HG02970 (cell line): ENCODE data around the gene TNNC1.

ENCODE experiments used
- ATAC-seq: cut with Tn5 transposase; IDR thresholded peaks from one replicate; pipeline ENCODE4 v1.9.1; 2021; ENCODE audit warnings: mild to moderate bottlenecking, moderate library complexity, moderate number of reproducible peaks; ENCODE audit not compliant: unreplicated experiment, low FRiP score

TNNC1 gene

DNA sequence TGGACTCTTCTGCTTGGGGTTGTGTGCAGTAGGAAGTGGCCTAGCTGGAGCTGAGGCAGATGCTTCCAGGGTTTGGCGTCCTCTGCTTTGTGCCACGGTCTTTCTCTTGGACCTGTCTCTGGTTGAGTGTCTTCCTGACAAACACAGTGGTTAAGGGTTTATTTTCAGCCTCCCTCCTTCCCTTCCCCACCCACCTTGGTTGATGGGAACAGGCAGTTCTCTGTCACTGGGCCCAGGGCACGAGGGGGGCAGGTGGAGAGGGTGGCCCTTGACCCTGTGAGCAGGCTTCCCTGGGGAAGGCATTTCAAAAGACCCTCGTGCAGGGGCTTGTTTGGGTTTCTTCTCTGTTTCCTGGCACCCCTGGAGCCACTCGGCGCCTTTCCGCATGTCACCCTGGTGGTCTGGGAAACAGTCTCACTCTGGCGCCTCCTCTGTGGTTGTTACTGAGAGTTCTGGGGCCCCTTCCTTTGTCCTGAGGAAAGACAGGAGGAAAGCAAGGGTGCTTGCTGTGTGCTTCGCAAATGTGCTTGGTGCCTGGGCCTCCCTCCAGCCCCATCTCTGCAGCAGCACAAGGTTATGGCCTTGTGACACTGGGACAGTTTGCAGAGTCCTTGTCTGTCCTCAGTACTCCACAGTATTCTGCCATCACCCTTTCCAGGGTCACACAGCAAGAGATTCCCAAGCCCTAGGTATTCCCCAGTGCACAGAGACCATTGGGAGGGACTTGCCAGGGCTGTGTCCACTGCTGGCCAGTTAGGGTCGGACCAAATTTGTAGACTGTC is 31.0 kb upstream of the TNNC1 start:
- ATAC-seq: no peak

DNA sequence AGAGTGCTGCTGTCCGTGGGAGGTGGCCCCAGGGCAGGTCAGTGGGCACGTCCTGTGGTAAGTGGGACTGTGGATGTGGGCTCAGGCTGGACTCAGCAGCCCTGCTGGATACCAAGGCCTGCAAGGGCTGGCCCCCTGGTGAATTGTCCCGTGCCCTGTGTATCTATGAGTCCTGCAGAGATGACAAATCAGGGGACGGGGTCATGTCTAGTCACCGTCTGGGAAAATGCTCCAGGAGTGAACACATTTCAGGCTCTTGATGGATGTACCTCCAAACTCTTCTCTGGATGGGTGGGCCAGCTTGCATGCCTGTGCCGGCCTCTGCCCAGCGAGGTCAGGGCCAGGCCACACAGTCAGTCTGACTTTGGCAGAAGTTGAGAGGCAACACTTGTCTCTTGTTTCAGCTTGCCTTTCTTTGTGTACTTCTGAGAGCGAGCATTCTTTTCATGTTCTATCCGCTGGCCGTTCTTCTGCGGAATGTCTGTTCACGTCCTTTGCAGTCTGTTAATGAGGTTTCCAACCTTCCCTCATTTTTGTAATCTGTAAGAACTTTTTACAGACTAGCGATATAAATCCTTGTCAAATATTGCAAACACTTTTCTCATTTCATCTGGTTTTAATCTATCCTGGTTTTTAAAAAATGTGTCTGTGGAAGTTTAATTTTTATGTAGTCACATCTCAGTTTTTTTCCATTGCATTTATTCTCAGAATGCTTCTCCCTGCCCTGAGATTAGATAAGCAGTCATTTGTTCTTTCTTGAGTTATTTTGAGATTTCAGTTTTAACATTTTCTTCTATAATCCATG is 29.9 kb upstream of the TNNC1 start:
- no peak for ATAC-seq

DNA sequence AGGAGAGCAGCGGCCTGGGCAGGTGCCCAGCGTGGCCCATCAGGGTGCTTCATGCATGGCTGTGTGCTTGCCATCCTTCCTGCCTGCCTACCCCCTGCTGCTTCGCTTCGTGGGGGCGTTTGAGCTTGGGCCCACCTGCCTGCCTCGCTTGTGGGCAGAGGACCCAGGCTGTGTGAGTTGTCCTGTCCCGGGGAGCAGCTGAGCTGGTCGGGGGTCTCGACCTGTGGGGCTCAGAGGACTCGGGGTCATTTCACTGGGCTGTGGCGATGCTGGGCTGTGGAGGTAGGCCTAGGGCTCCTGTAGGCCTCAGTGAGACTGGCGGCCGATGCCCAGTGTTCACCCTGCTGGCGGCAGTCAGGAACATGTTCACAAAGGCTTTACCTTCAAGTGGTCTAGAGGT is 29.2 kb upstream of the TNNC1 start:
- ATAC-seq: no peak

DNA sequence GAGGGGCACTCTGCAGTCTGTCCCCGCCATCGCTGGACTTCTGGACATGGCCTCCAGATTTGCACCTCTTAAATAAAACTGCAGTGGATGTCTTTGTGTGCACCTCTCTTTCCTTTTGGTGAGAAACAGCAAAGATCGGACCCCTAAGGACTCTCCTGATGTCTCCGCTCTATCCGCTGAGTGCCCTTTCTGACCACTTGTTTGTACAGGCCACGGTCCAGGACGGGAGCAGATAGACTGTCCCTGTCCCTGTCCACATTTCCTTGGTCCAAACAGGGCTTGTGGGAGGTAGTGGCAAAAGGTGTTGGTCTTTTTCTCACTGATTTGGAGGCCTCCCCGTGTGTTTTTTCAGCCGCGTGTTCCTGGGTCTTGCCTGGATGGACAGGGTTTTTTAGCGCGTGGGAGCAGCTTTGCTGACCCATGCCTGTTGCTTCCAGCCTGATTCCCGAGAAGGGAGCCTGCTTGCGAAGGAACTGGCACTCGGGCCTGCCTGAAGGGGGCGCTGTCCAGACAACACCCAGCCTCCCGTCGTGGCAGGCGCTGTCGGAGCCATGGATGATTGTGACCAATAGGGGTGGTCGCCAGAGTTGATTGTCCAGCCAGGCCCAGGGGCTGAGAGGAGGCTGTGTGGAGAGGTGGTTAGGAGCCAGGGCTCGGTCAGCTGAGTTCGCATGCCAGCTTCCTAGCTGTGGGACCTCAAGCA is 28.1 kb upstream of the TNNC1 start:
- no peak for ATAC-seq

DNA sequence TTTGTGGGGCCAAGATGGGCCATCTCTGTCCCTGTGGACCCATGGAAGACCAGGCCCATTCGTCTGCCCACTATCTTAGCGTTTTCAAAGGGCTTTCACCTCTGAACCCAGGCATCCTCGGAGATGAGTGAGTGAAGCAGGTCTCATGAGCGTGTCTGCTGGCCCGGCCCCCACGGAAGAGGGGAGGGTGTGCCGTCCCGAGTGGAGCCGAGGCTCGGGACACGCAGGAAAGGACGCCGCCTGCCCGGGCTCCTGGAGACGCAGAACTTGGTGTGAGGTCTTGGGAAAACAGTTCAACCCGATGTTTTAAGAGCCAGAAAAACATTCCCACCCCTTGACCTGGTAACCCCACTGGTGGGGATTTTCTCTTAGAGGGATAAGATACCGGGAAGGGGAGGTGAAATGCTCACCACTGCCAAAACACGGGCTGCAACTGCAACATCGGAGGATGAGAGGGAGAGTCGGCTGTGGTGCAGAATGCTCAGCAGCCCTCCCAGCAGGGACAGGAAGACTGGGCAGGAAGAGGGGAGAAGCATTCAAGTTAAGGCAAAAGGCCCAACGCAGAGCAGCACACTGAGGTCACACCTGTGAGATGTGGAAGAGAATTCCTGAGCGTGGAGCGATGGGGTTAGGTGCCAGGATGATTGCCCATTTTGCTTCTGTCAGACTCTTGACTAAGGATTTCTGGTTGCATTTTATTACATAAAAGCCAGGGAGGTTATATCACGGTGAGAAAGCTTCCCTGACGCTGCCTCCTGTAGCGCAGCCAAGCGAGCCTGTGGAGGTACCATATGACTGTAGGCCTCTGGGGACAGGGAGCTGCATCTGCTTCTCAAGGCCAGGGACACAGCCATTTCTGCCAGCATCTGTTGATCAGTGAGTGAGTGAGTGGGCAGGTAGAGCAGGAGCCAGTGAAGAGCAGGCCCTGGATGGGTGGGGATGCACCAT is 27.2 kb upstream of the TNNC1 start:
- no peak for ATAC-seq

DNA sequence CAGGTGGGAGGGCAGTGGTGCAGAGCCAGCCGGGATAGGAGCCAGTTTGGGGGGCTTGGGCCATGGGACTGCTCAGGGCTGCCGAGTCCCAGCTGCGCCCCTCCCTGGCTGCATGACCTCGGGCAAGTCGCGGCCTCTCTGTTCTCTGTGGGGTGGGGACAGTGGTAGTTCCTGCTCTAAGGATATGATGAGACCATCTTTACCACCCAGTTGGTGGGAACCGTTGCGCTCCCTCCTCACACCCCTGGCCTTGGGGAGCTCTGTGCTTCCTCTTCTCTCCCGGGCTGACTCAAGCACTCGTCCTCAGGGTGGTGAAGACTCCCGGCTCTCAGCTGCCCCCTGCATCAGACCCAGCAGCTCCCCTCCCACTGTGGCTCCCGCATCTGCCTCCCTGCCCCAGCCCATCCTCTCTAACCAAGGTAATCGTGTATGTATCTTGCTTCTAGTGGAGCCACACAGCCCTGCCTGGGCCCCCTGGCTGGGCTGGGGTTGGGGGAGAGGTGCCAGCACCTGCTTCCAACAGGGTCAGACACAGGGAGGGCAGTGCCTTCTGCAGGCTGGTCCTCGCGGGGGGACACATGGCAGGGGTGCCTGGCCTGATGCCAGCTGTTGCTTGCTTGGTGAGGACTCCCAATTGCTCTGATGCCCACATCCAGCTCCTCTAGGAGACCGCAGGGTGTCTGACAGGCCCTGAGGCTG is 26.2 kb upstream of the TNNC1 start:
- ATAC-seq: no peak

DNA sequence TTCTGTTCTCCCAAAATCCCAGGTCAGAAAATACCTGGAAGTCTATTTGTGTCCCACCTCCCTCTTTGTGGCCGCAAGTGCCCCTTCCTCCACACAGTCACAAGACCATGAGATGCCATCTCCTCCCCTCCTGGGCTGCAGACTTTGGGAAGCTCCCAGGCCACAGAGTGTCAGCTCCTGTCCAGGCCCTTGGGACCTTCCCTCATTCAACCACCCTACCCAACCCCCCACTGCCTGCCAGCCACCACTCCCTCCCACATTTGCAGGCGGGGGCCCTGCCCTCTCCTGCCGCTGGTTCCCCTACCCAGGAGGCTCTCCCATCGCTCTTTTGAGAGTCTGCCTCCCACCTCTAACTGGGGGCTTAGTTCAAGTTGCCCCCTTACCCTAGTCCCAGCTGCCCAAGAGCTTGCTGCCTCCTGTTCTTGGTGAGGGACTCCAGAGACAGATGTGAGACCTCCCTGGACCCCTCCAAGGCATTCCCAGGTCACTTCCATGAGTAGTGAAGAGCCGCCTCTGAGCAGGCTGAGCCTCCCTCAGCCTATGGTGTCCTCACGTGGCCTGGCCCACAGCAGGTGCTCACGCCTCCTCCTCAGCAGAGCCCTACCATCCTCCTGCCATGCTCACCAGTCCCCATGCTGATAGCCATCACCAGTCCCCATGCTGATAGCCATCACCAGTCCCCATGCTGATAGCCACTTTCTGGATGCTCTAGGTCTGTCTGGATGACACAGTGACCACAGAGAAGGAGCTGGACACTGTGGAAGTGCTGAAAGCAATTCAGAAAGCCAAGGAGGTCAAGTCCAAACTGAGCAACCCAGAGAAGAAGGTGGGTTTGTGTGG is 25.4 kb upstream of the TNNC1 start:
- ATAC-seq: no peak

DNA sequence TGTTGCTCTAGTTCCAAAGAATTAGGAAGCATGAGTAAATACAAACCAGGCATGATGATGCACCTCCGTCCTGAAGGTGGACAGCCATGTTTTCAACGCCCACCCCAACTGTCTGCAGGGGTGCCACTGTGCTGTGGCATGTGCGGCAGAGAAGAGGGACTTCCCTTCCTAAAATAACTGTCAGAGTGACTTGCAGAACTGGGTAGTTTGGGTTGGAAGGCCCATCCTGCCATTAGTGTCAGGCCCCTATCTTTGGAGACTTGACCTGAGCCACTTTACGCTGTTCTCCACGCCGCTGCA is 23.9 kb upstream of the TNNC1 start:
- no peak for ATAC-seq

DNA sequence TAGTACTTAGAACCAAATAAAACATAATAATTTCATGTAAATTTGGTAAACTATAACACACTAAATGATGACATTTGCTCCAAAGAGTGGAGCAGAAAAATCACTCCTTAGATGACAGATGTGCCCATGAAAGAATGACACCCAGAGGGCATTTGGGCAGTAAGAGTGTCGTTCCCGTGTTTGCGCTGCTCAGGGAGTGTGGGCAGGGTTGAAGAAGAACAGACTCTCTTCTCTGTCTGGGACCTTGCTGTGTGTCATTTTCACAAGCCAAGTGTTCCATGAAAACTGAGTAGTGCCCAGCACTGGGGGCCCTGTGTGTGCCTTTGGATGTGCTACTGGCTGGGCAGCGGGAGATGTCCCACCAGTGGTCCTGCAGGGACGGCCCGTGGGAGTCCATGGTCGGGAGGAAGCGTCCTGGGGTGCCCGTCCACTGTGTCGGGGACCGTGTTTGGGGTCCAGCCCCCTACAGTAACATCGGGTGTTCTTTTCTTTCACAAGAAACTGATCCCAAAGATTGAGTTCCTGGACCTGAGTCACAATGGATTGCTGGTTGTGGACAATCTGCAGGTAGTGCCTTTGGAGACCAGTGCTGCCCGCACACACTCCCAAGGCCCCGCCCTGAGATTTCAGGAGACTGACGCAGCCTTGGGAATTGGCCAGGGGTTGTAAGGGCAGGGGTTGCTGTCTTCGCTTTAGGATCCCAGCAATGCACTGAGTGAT is 23.4 kb upstream of the TNNC1 start:
- no peak for ATAC-seq

DNA sequence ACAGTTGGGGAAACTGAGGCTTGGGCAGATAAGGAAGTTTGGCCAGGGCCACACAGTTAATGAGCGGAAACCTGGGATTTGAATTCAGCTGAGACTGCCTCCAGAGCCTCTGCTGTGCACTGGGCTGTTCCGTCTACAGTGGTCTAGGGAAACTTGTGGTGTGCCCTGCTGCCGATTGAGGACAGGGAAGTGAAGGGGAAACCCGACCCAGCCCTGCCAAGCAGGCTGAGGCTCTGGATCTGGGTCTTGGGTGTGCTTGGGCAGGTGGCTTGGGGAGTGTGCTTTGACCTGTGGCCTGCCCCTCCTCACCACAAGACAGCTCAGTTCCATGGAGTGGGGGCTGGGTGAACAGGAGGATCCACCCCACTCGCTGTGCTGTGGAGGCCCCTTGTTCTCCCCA is 19.2 kb upstream of the TNNC1 start:
- no peak for ATAC-seq

DNA sequence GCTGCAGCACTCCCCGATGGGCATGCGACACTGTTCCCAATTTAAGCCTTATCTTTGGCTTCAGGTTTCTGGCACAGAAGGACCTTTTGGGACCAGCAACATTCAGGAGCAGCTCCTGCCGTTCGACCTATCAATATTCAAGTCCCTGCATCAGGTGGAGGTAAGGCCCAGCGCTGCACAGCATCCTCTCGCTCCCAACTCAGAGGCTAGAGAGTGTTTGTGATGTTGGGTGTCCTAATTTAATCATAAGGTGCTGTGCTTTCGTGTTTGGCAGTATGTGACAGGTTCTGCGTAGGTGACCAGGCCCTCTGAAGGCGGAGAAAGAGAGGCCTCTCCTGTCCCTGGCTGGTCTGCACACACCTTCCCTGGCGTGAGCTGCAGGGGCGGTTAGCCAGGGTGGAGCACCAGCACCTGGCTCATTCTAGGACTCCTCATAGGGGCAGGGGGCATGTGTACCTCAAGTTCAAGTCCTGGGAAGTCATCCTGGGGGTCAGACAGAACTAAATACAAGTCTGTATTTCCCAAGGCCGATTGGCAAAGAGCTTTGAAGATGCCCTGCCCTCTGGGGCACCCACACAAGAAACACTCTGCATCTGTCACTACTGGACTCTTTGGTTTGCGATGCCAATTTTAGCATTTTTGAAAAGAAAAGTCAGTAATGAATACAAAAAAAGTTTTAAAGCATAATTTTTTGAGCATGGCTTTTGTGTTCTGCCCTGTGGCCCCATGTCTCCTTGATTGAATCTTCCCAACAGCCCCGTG is 18.6 kb upstream of the TNNC1 start:
- ATAC-seq: no peak

DNA sequence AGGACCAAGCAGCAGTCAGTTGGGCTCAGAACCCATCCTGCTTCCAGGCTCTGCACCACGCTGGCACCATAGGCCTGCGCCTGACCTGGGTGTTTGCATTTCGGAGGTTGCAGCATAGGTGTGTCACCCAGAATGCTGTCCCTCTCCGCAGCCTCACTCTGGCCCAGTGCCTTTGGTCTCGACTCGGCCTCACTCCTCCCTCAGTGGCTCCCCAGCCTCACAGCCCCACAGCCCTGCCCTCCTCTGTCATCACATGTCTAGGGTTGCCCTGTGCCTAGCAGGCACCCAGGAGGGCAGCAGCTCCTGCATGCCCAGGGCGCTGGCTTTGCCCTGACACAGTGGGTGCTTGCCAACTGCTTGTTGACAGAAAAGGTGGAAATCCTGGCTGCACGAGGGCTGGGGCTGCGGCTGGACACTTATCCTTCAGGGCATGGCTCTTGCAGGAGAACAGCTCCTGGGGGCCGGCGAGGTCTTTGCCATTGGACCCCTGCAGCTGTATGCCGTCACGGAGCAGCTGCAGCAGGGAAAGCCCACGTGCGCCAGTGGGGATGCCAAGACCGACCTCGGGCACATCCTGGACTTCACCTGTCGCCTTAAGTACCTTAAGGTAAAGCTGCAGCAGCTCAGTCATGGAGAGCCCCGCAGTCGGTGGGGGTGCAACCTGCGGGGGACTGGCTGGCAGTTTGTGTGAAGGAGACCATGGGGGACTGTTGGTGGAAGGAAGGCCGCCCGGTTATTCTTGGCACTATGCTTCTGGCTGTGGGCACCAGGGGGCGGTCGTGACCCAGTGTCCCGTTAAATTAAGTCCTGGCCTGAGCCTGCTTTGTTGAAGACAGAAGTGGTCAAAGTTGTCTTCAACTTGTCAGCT is 17.8 kb upstream of the TNNC1 start:
- ATAC-seq: no peak

DNA sequence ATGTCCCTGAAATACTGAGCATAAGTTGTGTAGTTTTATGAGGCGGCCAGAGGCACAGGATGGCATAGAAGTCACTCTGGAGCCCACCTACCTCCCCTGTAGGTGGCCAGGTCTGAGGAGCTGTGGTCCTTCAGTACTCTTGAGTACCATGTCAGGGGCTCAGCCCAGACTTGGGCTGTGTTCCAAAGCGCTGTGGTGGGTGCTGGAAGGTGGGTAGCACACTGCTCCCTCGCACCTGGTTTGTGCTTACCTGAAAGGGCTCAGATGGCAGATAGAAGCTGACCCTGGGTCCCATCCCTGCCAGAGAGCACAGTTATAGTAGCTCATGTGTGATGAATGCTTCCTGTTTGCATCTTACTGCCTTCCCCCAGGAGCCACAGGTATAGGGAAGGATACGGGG is 17.1 kb upstream of the TNNC1 start:
- ATAC-seq: no peak

DNA sequence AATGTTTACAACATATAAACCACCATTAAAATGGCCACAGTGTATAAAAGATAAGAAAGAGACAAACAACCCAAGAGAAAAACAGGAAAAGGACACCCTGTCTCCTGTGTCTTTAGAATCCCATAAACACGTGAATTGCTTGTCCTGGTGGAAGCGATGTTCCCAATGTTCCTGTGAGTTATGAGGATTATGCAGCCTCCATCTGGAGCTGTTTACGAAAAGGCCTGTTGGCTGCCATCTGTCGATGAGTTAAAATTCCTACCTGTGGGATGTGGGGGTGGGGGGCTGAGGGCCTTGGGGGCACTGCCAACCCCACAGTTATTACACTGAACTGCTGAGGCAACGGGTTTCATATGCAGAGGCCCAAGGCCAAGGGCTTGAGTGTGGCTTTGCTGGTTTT is 15.2 kb upstream of the TNNC1 start:
- no peak for ATAC-seq

DNA sequence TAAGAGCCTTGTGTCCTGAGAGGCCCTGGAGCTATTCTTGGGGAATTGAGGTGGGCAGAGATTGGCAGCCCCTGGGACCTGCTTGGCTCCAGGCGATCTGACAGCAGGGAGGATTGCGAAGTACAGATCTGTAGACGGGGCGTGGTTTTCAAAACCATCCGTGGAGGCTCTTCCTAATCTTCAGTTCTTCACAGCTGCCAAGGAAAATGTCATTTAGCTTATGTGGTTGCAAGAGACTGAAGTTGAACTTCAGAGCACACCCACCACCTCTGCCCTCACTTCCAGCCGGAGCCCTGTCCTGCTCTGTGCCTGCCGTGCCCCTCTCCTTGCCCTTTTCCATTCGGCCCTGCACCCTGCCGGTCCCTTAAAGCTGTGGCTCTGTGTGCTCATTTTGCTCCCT is 14.5 kb upstream of the TNNC1 start:
- ATAC-seq: no peak

DNA sequence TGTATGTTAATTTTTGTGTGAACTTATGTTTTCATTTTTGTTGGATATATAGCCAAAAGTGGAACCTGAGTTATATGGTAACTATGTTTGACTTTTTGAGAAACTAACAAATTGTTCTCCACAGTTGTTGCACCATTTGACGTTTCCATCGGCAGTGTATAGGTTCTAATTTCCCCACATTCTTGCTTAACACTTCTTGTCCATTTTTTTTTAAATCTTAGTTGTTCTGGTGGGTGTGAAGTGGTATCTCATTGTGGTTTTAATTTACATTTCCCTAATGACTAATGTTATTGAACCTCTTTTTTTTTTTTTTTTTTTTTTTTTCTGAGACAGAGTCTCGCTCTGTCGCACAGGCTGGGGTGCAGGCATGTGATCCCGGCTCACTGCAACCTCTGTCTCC is 9.6 kb upstream of the TNNC1 start:
- ATAC-seq: no peak

DNA sequence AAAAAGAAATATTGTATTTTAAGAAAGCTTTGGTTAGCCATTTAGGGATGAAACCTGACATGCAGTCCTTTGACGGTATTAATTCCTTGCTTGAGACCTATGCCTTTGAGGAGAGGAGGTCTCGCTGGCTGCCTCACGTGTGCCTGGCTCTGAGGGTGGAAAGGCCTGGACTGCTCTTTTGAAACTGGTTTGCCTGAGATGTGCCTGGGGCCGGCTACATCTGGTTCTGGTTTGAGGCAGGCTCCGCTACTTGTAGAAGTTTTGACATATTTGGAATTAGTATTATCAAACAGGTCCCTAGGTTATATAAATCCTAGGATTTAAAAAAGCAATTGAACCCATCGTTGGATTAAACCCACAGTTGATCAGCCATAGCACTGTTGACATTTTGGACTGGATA is 8.0 kb upstream of the TNNC1 start:
- ATAC-seq: no peak
